Umbilical cord (tissue), 2 donors: ENCODE data around the gene EXOSC1. TPM values are rescaled to one million over a fixed set of nuclear protein-coding genes. Genes with fewer than 3 reads are reported as not detected.
"Not testable (repeated sequence)": the region's sequence is repeated elsewhere in the genome, so short reads cannot be mapped to it uniquely, and the experiment has no call there.

Experiments
- DNase-seq: peaks from one replicate; pipeline ENCODE4 v3.0.0-alpha.2; 2015; ENCODE audit warnings: low spot score
- total RNA-seq: library from RNA; depleted of rRNA; stranded (reverse); fragments of >200 nt; gene quantifications from one replicate; pipeline ENCODE4 v1.2.3, GENCODE V29; 2014; ENCODE audit warnings: low replicate concordance; ENCODE audit not compliant: insufficient read depth

Gene EXOSC1
- total RNA-seq, 1 donor from 2014 or later = 16.1 TPM

DNA sequence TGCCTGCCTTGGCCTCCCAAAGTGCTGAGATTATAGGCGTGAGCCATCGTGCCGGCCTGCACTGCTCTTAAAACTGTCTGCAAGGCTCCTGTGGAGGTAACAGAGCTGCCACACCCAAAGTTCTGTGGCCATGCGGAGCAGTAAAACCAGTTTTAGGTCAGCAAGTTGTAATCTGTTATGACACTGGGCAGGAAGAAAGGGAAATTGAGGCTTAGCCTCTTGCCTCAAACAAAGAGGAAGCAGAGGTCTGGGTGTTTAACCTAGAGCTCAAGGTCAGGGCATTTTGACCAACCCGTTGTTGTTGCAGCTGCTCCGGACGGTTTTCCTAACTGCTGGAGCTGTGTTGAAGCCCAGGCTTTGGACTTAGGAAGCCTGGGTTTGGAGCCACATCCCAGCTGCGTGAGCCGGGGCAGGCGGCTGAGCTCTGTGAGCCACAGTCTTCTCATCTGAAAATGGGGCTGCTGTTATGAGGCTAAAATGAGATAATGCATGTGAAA lies 37.3 kb downstream of the EXOSC1 start:
- DNase-seq = no peak

GRCh38 chr10:97407952-97408248 lies 37.9 kb downstream of the EXOSC1 start:
- no peak for DNase-seq

DNA sequence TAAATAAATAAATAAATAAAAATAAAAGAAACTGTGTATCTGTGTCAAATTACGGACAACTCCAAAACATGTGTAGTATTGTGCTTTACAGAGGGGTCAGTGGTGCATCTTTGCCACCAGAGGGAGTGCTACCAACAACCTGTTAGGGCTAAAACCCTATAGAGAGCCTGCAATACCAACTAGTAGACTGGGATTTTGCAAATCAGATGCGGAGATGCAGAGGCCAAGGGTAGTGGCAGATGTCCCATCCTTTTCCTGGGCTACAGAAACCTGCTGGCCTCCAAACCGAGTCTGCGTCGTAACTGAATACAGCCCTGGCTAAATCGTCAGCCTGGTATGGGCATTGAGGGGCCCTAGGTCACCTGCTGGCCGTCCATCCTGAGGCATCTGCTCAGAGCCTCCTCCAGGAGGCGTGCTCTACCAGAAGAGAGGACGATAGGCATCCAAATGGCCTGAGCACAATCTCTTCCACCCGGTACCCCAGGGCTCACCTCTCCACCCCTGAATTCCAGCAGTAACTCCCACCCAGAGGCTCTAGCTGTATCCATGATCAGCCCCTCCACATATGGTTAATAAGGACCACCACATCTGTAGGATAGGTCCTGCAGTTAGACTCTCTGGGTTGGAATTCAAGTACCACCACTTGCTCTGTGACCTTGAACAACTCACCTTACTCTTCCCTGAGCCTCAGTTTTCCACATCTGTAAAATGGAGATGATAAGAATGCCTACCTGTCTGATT lies 38.4 kb downstream of the EXOSC1 start:
- peak; percentile 84 for DNase-seq

DNA sequence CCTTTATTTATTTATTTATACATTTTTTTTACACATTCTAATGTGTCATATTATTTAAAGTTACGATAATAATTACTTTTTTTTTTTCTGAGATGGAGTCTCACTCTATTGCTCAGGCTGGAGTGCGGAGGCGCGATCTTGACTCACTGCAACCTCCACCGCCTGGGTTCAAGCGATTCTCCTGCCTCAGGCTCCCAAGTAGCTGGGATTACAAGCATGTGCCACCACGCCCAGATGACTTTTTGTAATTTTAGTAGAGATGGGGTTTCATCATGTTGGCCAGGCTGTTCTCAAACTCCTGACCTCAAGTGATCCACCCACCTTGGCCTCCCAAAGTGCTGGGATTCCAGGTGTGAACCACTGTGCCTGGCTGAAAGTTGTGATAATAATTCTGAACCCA lies 39.3 kb downstream of the EXOSC1 start:
- not testable (repeated sequence) for DNase-seq

GRCh38 chr10:97406064-97406463 lies 39.7 kb downstream of the EXOSC1 start:
- DNase-seq = no peak

DNA sequence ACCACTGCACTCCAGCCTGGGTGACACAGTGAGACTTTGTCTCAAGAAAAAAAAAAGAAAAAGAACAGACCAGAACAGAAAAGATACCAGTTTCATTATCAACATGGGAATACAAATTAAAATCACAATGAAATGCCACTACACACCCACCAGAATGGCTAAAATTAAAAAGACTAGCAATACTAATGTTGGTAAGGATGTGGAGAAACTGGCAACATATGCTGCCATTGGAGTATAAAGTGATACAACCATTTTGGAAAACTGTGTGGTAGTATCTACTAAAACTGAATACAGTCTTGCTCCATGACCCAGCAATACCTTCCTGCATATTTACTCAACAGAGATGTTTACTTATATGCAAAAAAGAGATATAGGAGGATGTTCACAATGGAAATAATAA lies 41.8 kb downstream of the EXOSC1 start:
- DNase-seq = no peak

- DNase-seq = no peak
Measured at GRCh38 chr10:97401455-97401919, 44.3 kb downstream of the EXOSC1 start.

DNA sequence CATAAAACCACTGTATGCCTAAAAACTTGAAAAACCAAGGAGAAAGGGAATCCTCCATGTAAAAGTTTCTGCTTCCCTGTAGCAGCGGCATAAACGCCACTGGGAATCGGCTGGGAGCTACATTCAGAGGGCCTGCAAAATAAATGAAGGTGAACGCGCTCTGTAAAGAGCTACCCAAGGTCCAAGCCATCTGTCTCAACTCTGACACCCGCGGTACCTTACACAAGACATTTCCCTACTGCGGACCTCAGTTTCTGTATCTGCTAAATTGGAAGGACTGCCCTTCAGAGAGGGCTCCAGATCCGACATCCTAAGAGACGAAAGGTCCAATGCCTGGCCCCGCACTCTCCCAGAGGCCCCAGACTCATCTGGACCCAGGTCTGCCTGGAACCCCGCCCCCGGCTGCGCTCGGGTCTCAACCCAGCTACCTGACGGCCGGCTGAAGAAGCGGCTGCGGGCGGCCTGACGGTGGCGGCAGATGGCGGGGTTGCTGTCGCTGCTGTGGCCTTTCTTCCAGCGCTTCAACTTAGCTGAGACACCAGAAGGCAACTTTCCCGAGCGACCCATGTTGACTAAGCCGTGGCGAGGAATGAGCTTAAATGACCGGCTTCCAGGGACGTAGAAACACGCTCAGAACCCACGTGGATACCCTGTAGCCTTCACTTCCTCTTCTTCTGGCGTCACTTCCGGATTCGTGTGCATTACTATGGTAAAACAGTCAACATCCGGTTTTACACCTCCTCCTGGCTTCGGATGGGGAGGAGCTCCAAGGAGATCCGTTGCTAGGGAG lies 44.9 kb downstream of the EXOSC1 start, which contains the start of gene RRP12:
RRP12 (minus strand) TSS at position 676 of the 790 bp plus-strand sequence; CDS start at position 567, 109 bp downstream.
- peak; percentile 100 for DNase-seq

DNA sequence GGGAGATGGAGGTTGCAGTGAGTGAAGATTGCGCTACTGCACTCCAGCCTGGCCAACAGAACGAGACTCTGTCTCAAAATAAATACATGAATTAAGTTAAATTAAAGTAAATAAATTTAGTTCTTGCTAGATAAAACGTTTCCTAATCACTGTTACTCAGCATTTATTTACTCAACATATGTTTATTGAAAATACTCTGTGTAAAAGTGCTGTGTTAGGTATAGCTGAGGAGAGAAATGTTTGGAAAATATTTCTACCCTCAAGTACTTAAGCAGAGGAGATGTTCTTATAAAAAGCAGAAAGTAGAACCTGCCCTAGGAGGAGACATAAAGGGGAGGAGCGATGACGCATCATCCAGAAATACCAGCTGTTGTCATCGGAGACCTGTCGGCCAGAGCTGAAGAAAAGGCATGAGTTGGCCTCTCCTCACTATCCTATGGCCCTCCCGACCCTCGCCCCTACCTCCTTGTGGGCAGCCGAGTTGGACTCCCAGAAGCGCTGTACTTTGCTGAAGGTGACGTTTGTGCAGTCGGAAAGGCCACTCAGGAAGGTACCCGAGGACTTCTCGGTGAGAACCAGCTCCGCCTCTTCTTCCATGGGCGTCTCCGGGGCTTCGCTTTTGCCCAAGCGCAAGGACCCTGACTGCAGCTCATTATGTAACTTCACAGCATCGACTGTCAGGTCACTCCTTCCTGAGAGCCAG lies 45.8 kb downstream of the EXOSC1 start:
- DNase-seq = peak; percentile 31

DNA sequence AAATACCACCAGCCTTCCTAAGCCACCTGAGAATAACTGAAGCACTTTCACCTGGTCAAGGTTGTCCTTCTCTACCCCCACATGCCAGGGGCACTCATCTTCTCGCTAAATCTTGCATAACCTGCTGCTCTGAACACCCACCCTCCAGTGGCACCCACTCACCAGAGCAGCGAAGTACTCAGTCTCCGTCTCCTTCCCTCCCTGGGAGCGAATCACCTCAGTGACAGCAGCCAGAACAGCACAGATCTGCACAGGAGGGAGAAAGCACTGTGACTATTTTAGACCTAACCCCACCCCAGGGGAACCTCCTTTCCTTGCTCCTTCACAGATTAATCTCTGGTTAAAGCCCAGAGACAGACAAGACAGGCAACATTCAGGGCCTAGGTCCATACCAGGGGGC lies 49.8 kb downstream of the EXOSC1 start:
- DNase-seq = no peak

- no peak for DNase-seq
Measured at GRCh38 chr10:97393034-97393573, 52.7 kb downstream of the EXOSC1 start.

GRCh38 chr10:97390091-97390490 lies 55.7 kb downstream of the EXOSC1 start:
- no peak for DNase-seq

GRCh38 chr10:97388152-97388551 lies 57.7 kb downstream of the EXOSC1 start:
- no peak for DNase-seq

Other genes starting within 250 kb of the EXOSC1 start
- gene ARHGAP19, start 153.4 kb downstream of the EXOSC1 start, total RNA-seq = 15.2 TPM
- gene FRAT1, start 126.7 kb downstream of the EXOSC1 start, total RNA-seq = 4.1 TPM
- 5.1 TPM for gene FRAT2, start 111.3 kb downstream of the EXOSC1 start, total RNA-seq
- gene RRP12, start 44.7 kb downstream of the EXOSC1 start, total RNA-seq = 9.6 TPM
- 165 TPM for gene PGAM1, start 19.8 kb downstream of the EXOSC1 start, total RNA-seq
- gene ZDHHC16, start 169 bp upstream of the EXOSC1 start, total RNA-seq = 35.9 TPM
- gene MMS19, start 52.4 kb upstream of the EXOSC1 start, total RNA-seq = 66.2 TPM
- 16.9 TPM for gene UBTD1, start 52.9 kb upstream of the EXOSC1 start, total RNA-seq
- not detected for gene ANKRD2, start 126.8 kb upstream of the EXOSC1 start, total RNA-seq
- gene HOGA1, start 138.4 kb upstream of the EXOSC1 start, total RNA-seq = 5.1 TPM
- 0.96 TPM for gene C10orf62, start 143.7 kb upstream of the EXOSC1 start, total RNA-seq
- gene MORN4, start 187.5 kb upstream of the EXOSC1 start, total RNA-seq = 0.48 TPM
- gene PI4K2A, start 194.7 kb upstream of the EXOSC1 start, total RNA-seq = 11.6 TPM
- gene AVPI1, start 241.2 kb upstream of the EXOSC1 start, total RNA-seq = 7.0 TPM